ENCODE results near the gene IBA57.

IBA57 gene

GRCh38 chr1:228144193-228144992, 21.2 kb upstream of the IBA57 start:
- H3K4me3 ChIP-seq (ENCODE audit: insufficient read depth, low read depth, low read length, poor library complexity, severe bottlenecking) = no peak overlapping the region
- no peak for DNase-seq
- H3K27ac ChIP-seq (ENCODE audit: insufficient read depth, low read length, poor library complexity, severe bottlenecking) = no peak overlapping the region
- H3K4me1 ChIP-seq (ENCODE audit: control insufficient read depth, insufficient read depth, low read length, poor library complexity, severe bottlenecking) = peaks cover 30% of the 10 kb centered on the region
- peaks cover 39% of the 10 kb centered on the region for H3K36me3 ChIP-seq (ENCODE audit: control insufficient read depth, insufficient read depth, low read length)
- H3K27me3 ChIP-seq (replicated peaks; ENCODE audit: control insufficient read depth, insufficient read depth, low read length, poor library complexity, severe bottlenecking) = no peaks in the 10 kb centered on the region
- no peaks in the 10 kb centered on the region for H3K9me3 ChIP-seq (ENCODE audit: control insufficient read depth, low read length)

GRCh38 chr1:228144993-228145343, 20.6 kb upstream of the IBA57 start:
- Histone ChIP-seq H3K27me3 (replicated peaks; ENCODE audit: control insufficient read depth, insufficient read depth, low read length, poor library complexity, severe bottlenecking) (no peaks in the 10 kb centered on the region), H3K36me3 (ENCODE audit: control insufficient read depth, insufficient read depth, low read length) (peaks cover 45% of the 10 kb centered on the region), H3K27ac (ENCODE audit: insufficient read depth, low read length, poor library complexity, severe bottlenecking) (no peak overlapping the region), H3K4me3 (ENCODE audit: insufficient read depth, low read depth, low read length, poor library complexity, severe bottlenecking) (no peak overlapping the region), H3K4me1 (ENCODE audit: control insufficient read depth, insufficient read depth, low read length, poor library complexity, severe bottlenecking) (peaks cover 30% of the 10 kb centered on the region), H3K9me3 (ENCODE audit: control insufficient read depth, low read length) (no peaks in the 10 kb centered on the region)
- DNase-seq = no peak

GRCh38 chr1:228145463-228146416, 19.9 kb upstream of the IBA57 start:
- H3K36me3 ChIP-seq (ENCODE audit: control insufficient read depth, insufficient read depth, low read length) = peaks cover 45% of the 10 kb centered on the region
- no peak for DNase-seq
- H3K4me3 ChIP-seq (ENCODE audit: insufficient read depth, low read depth, low read length, poor library complexity, severe bottlenecking) = no peak overlapping the region
- H3K27me3 ChIP-seq (replicated peaks; ENCODE audit: control insufficient read depth, insufficient read depth, low read length, poor library complexity, severe bottlenecking) = no peaks in the 10 kb centered on the region
- peaks cover 30% of the 10 kb centered on the region for H3K4me1 ChIP-seq (ENCODE audit: control insufficient read depth, insufficient read depth, low read length, poor library complexity, severe bottlenecking)
- no peaks in the 10 kb centered on the region for H3K9me3 ChIP-seq (ENCODE audit: control insufficient read depth, low read length)
- no peak overlapping the region for H3K27ac ChIP-seq (ENCODE audit: insufficient read depth, low read length, poor library complexity, severe bottlenecking)

GRCh38 chr1:228146417-228147150, 19.0 kb upstream of the IBA57 start:
- no peaks in the 10 kb centered on the region for H3K9me3 ChIP-seq (ENCODE audit: control insufficient read depth, low read length)
- H3K27me3 ChIP-seq (replicated peaks; ENCODE audit: control insufficient read depth, insufficient read depth, low read length, poor library complexity, severe bottlenecking) = no peaks in the 10 kb centered on the region
- no peak for DNase-seq
- H3K4me3 ChIP-seq (ENCODE audit: insufficient read depth, low read depth, low read length, poor library complexity, severe bottlenecking) = no peak overlapping the region
- H3K36me3 ChIP-seq (ENCODE audit: control insufficient read depth, insufficient read depth, low read length) = peaks cover 45% of the 10 kb centered on the region
- no peak overlapping the region for H3K27ac ChIP-seq (ENCODE audit: insufficient read depth, low read length, poor library complexity, severe bottlenecking)
- peaks cover 21% of the 10 kb centered on the region for H3K4me1 ChIP-seq (ENCODE audit: control insufficient read depth, insufficient read depth, low read length, poor library complexity, severe bottlenecking)

GRCh38 chr1:228147151-228147693, 18.4 kb upstream of the IBA57 start:
- H3K4me3 ChIP-seq (ENCODE audit: insufficient read depth, low read depth, low read length, poor library complexity, severe bottlenecking) = no peak overlapping the region
- no peak for DNase-seq
- H3K4me1 ChIP-seq (ENCODE audit: control insufficient read depth, insufficient read depth, low read length, poor library complexity, severe bottlenecking) = peaks cover 15% of the 10 kb centered on the region
- no peaks in the 10 kb centered on the region for H3K9me3 ChIP-seq (ENCODE audit: control insufficient read depth, low read length)
- H3K27me3 ChIP-seq (replicated peaks; ENCODE audit: control insufficient read depth, insufficient read depth, low read length, poor library complexity, severe bottlenecking) = no peaks in the 10 kb centered on the region
- H3K36me3 ChIP-seq (ENCODE audit: control insufficient read depth, insufficient read depth, low read length) = peaks cover 45% of the 10 kb centered on the region
- no peak overlapping the region for H3K27ac ChIP-seq (ENCODE audit: insufficient read depth, low read length, poor library complexity, severe bottlenecking)

GRCh38 chr1:228147768-228148167, 17.8 kb upstream of the IBA57 start:
- no peak for DNase-seq
- H3K36me3 ChIP-seq (ENCODE audit: control insufficient read depth, insufficient read depth, low read length) = peaks cover 45% of the 10 kb centered on the region
- no peaks in the 10 kb centered on the region for H3K9me3 ChIP-seq (ENCODE audit: control insufficient read depth, low read length)
- no peak overlapping the region for H3K27ac ChIP-seq (ENCODE audit: insufficient read depth, low read length, poor library complexity, severe bottlenecking)
- no peak overlapping the region for H3K4me3 ChIP-seq (ENCODE audit: insufficient read depth, low read depth, low read length, poor library complexity, severe bottlenecking)
- peaks cover 9% of the 10 kb centered on the region for H3K4me1 ChIP-seq (ENCODE audit: control insufficient read depth, insufficient read depth, low read length, poor library complexity, severe bottlenecking)
- H3K27me3 ChIP-seq (replicated peaks; ENCODE audit: control insufficient read depth, insufficient read depth, low read length, poor library complexity, severe bottlenecking) = no peaks in the 10 kb centered on the region

GRCh38 chr1:228148196-228148861, 17.3 kb upstream of the IBA57 start:
- peaks cover 4% of the 10 kb centered on the region for H3K4me1 ChIP-seq (ENCODE audit: control insufficient read depth, insufficient read depth, low read length, poor library complexity, severe bottlenecking)
- H3K27me3 ChIP-seq (replicated peaks; ENCODE audit: control insufficient read depth, insufficient read depth, low read length, poor library complexity, severe bottlenecking) = no peaks in the 10 kb centered on the region
- H3K9me3 ChIP-seq (ENCODE audit: control insufficient read depth, low read length) = no peaks in the 10 kb centered on the region
- DNase-seq = no peak
- no peak overlapping the region for H3K27ac ChIP-seq (ENCODE audit: insufficient read depth, low read length, poor library complexity, severe bottlenecking)
- peaks cover 45% of the 10 kb centered on the region for H3K36me3 ChIP-seq (ENCODE audit: control insufficient read depth, insufficient read depth, low read length)
- no peak overlapping the region for H3K4me3 ChIP-seq (ENCODE audit: insufficient read depth, low read depth, low read length, poor library complexity, severe bottlenecking)

GRCh38 chr1:228148935-228149405, 16.6 kb upstream of the IBA57 start:
- Histone ChIP-seq H3K4me3 (ENCODE audit: insufficient read depth, low read depth, low read length, poor library complexity, severe bottlenecking) (no peak overlapping the region), H3K27ac (ENCODE audit: insufficient read depth, low read length, poor library complexity, severe bottlenecking) (no peak overlapping the region), H3K36me3 (ENCODE audit: control insufficient read depth, insufficient read depth, low read length) (peaks cover 45% of the 10 kb centered on the region)

GRCh38 chr1:228149406-228150119, 16.0 kb upstream of the IBA57 start, which contains the start of gene GJC2:
GJC2 (plus strand) TSS chr1:228149930; CDS start chr1:228157759, 7,829 bp downstream.
- no peak within 1 kb of the TSS for H3K27ac ChIP-seq (ENCODE audit: insufficient read depth, low read length, poor library complexity, severe bottlenecking)
- peaks cover 45% of the 10 kb centered on the region for H3K36me3 ChIP-seq (ENCODE audit: control insufficient read depth, insufficient read depth, low read length)
- no peaks in the 10 kb centered on the region for H3K27me3 ChIP-seq (replicated peaks; ENCODE audit: control insufficient read depth, insufficient read depth, low read length, poor library complexity, severe bottlenecking)
- no peak for DNase-seq
- H3K4me1 ChIP-seq (ENCODE audit: control insufficient read depth, insufficient read depth, low read length, poor library complexity, severe bottlenecking) = no peaks in the 10 kb centered on the region
- no peaks in the 10 kb centered on the region for H3K9me3 ChIP-seq (ENCODE audit: control insufficient read depth, low read length)
- H3K4me3 ChIP-seq (ENCODE audit: insufficient read depth, low read depth, low read length, poor library complexity, severe bottlenecking) = no peak within 1 kb of the TSS

More at GRCh38 chr1:228148935-228149405, 16.6 kb upstream of the IBA57 start:
- no peaks in the 10 kb centered on the region for H3K4me1 ChIP-seq (ENCODE audit: control insufficient read depth, insufficient read depth, low read length, poor library complexity, severe bottlenecking)
- no peaks in the 10 kb centered on the region for H3K27me3 ChIP-seq (replicated peaks; ENCODE audit: control insufficient read depth, insufficient read depth, low read length, poor library complexity, severe bottlenecking)
- H3K9me3 ChIP-seq (ENCODE audit: control insufficient read depth, low read length) = no peaks in the 10 kb centered on the region
- DNase-seq = no peak

Data from effector memory CD4-positive, alpha-beta T cell (primary cell).